GM23248 (cell line): Measurements from ENCODE around the gene SERAC1. TPM values are rescaled to one million over a fixed set of nuclear protein-coding genes. Genes with fewer than 3 reads are reported as not detected.
"Not testable (repeated sequence)": the region's sequence is repeated elsewhere in the genome, so short reads cannot be mapped to it uniquely, and the experiment has no call there.

Experiments
- DNase-seq: peaks from one replicate; pipeline ENCODE4 v3.0.0-alpha.2; 2015
- H2AFZ ChIP-seq: fragments of 200-600 bp; sonication (generic); 2 replicates; pipeline ENCODE4 v1.6.1; 2016; ENCODE audit warnings: antibody characterized with exemption
- H3F3A ChIP-seq: fragments of 200-600 bp; sonication (generic); 2 replicates; pipeline ENCODE4 v1.6.1; 2016; ENCODE audit warnings: mild to moderate bottlenecking, antibody characterized with exemption, mixed run types; ENCODE audit not compliant: insufficient read depth
- H3K27ac ChIP-seq: fragments of 200-600 bp; sonication (generic); 2 replicates; pipeline ENCODE4 v1.5.1; 2016; ENCODE audit warnings: mild to moderate bottlenecking
- H3K27me3 ChIP-seq: fragments of 200-600 bp; sonication (generic); replicated peaks from 2 replicates; pipeline ENCODE4 v1.6.1; 2016; ENCODE audit warnings: mild to moderate bottlenecking; ENCODE audit not compliant: insufficient read depth
- H3K36me3 ChIP-seq: fragments of 200-600 bp; sonication (generic); 2 replicates; pipeline ENCODE4 v1.6.1; 2016; ENCODE audit warnings: low read depth, mild to moderate bottlenecking
- H3K4me1 ChIP-seq: fragments of 200-600 bp; sonication (generic); 2 replicates; pipeline ENCODE4 v1.6.1; 2016; ENCODE audit warnings: mild to moderate bottlenecking; ENCODE audit not compliant: insufficient read depth
- H3K4me2 ChIP-seq: fragments of 200-600 bp; sonication (generic); one replicate; pipeline ENCODE4 v1.6.1; 2016; ENCODE audit warnings: mild to moderate bottlenecking; ENCODE audit not compliant: unreplicated experiment
- H3K4me3 ChIP-seq: fragments of 200-600 bp; sonication (generic); 2 replicates; pipeline ENCODE4 v1.5.1; 2016; ENCODE audit warnings: mild to moderate bottlenecking
- H3K79me2 ChIP-seq: fragments of 200-600 bp; sonication (generic); 2 replicates; pipeline ENCODE4 v1.6.1; 2016; ENCODE audit warnings: mild to moderate bottlenecking; ENCODE audit not compliant: insufficient read depth
- H3K9ac ChIP-seq: fragments of 200-600 bp; sonication (generic); 2 replicates; pipeline ENCODE4 v1.6.1; 2016; ENCODE audit warnings: mild to moderate bottlenecking
- H3K9me2 ChIP-seq: fragments of 200-600 bp; sonication (generic); 2 replicates; pipeline ENCODE4 v1.6.1; 2016; ENCODE audit warnings: mixed run types, mild to moderate bottlenecking, moderate library complexity; ENCODE audit not compliant: insufficient read depth
- H3K9me3 ChIP-seq: fragments of 200-600 bp; sonication (generic); one replicate; pipeline ENCODE4 v1.6.1; 2017; ENCODE audit warnings: low read depth
- H4K20me1 ChIP-seq: fragments of 200-600 bp; sonication (generic); 2 replicates; pipeline ENCODE4 v1.6.0; 2016; ENCODE audit not compliant: insufficient read depth
- EZH2 ChIP-seq: fragments of 200-600 bp; sonication (generic); IDR thresholded peaks from 2 replicates; pipeline ENCODE4 v1.6.1; 2018; ENCODE audit warnings: antibody characterized with exemption, mild to moderate bottlenecking; ENCODE audit not compliant: insufficient read depth, poor library complexity, severe bottlenecking
- EZH2phosphoT487 ChIP-seq: fragments of 200-600 bp; sonication (generic); IDR thresholded peaks from 2 replicates; pipeline ENCODE4 v1.6.1; 2018; ENCODE audit warnings: antibody characterized with exemption, moderate library complexity, mild to moderate bottlenecking, low read depth; ENCODE audit not compliant: insufficient read depth
- WGBS, 2 experiments: methylation state at CpG; one replicate each; pipeline ENCODE4 v1.1.6; 2015 to 2017; ENCODE audit warnings: low lambda C conversion rate in 2 of 2, low coverage in 1 of 2; ENCODE audit errors: missing lambda C conversion rate in 2 of 2; 5-methylcytosine and 5-hydroxymethylcytosine counted together
- in situ Hi-C: fragments of 300-500 bp; cut with MboI; formaldehyde crosslinking; loops from 2 replicates; pipeline ENCODE4 v1.15.0; 2020
- polyA plus RNA-seq: library from polyadenylated mRNA; unstranded; fragments of >200 nt; fragmentation: Nextera tagmentation; extraction: Ambion mirVana; gene quantifications from 2 replicates; pipeline ENCODE4 v1.2.1, GENCODE V29; 2016
- total RNA-seq: library from RNA; depleted of rRNA; stranded (reverse); fragments of >200 nt; shearing (Covaris generic); gene quantifications from 2 replicates; pipeline ENCODE4 v1.2.3, GENCODE V29; 2014

The SERAC1 gene
- total and polyA plus RNA-seq, 2 experiments from 2014 or later = 8.4 to 10.8 TPM

GRCh38 chr6:158170656-158171081 lies 2.6 kb upstream of the SERAC1 start:
- in situ Hi-C loops = no loop called here
- peak overlapping the region; percentile 45 for H3K4me3 ChIP-seq

GRCh38 chr6:158169634-158170033 lies 1.6 kb upstream of the SERAC1 start:
- H2AFZ ChIP-seq, H3K27me3 ChIP-seq, H3K9ac ChIP-seq, H3K9me3 ChIP-seq, in situ Hi-C loops, DNase-seq, H3K36me3 ChIP-seq, H4K20me1 ChIP-seq, H3K9me2 ChIP-seq: not testable (repeated sequence)
- H3K27ac ChIP-seq = peak overlapping the region; percentile 60; the same call in 1 of the 2 replicates
- H3K4me3 ChIP-seq = peak overlapping the region; percentile 45
- H3K79me2 ChIP-seq = peaks cover 46% of the 10 kb centered on the region
- H3K4me2 ChIP-seq = peak overlapping the region; percentile 55
- H3F3A ChIP-seq = peaks cover 45% of the 10 kb centered on the region
- peaks cover 36% of the 10 kb centered on the region for H3K4me1 ChIP-seq
- 91 to 92% methylated on average over 6 of the region's 6 CpGs for WGBS, 2 experiments

More at GRCh38 chr6:158170656-158171081, 2.6 kb upstream of the SERAC1 start:
- Histone ChIP-seq H3K9me3 (no peaks in the 10 kb centered on the region), H3F3A (peaks cover 51% of the 10 kb centered on the region), H3K27me3 (no peaks in the 10 kb centered on the region), H4K20me1 (no peaks in the 10 kb centered on the region), H3K79me2 (peaks cover 39% of the 10 kb centered on the region), H3K4me1 (peaks cover 46% of the 10 kb centered on the region), H3K9ac (peak overlapping the region; percentile 4), H3K27ac (peak overlapping the region; percentile 60), H3K36me3 (no peaks in the 10 kb centered on the region), H2AFZ (peak overlapping the region; percentile 54), H3K4me2 (peak overlapping the region; percentile 55), H3K9me2 (no peaks in the 10 kb centered on the region)
- TF ChIP-seq EZH2 (no peak), EZH2phosphoT487 (no peak)
- DNase-seq = peak; percentile 87
- 2 to 3% methylated on average over 3 of the region's 3 CpGs for WGBS, 2 experiments

GRCh38 chr6:158165919-158166416 lies 2.1 kb downstream of the SERAC1 start:
- no peaks in the 10 kb centered on the region for H3K9me3 ChIP-seq
- no peak overlapping the region for H3K27ac ChIP-seq
- no peak overlapping the region for H3K4me2 ChIP-seq
- no peaks in the 10 kb centered on the region for H3K27me3 ChIP-seq
- H3K9ac ChIP-seq = no peak overlapping the region
- H3F3A ChIP-seq = peaks cover 20% of the 10 kb centered on the region
- TF ChIP-seq EZH2 (no peak), EZH2phosphoT487 (no peak)
- peaks cover 32% of the 10 kb centered on the region for H3K79me2 ChIP-seq
- H3K4me3 ChIP-seq = no peak overlapping the region
- in situ Hi-C loops = no loop called here
- no peak overlapping the region for H2AFZ ChIP-seq
- 92 to 100% methylated on average over 1 of the region's 1 CpG for WGBS, 2 experiments
- no peaks in the 10 kb centered on the region for H3K9me2 ChIP-seq
- no peaks in the 10 kb centered on the region for H3K36me3 ChIP-seq
- H3K4me1 ChIP-seq = peaks cover 21% of the 10 kb centered on the region
- DNase-seq = no peak
- no peaks in the 10 kb centered on the region for H4K20me1 ChIP-seq

- no peak for TF ChIP-seq EZH2
- no peak for TF ChIP-seq EZH2phosphoT487
Observed at GRCh38 chr6:158164579-158165170, 3.4 kb downstream of the SERAC1 start.

More at GRCh38 chr6:158164579-158165170, 3.4 kb downstream of the SERAC1 start:
- Histone ChIP-seq H3F3A (peaks cover 11% of the 10 kb centered on the region), H3K36me3 (no peaks in the 10 kb centered on the region), H3K9me2 (no peaks in the 10 kb centered on the region), H3K79me2 (peaks cover 42% of the 10 kb centered on the region), H3K9me3 (no peaks in the 10 kb centered on the region), H3K4me1 (peaks cover 13% of the 10 kb centered on the region), H3K27ac (no peak overlapping the region), H2AFZ (no peak overlapping the region), H3K27me3 (no peaks in the 10 kb centered on the region), H3K9ac (no peak overlapping the region), H3K4me3 (no peak overlapping the region), H4K20me1 (no peaks in the 10 kb centered on the region), H3K4me2 (no peak overlapping the region)
- no peak for DNase-seq
- 44 to 51% methylated on average over 3 of the region's 3 CpGs for WGBS, 2 experiments
- in situ Hi-C loops = no loop called here
